ENCODE data around the gene TOR3A.

- TF ChIP-seq CTCF (IDR thresholded peaks at IDR 0.05; ENCODE audit: low read depth, low read length, poor library complexity, severe bottlenecking) (no peak), EZH2phosphoT487 (IDR thresholded peaks at IDR 0.05; ENCODE audit: borderline replicate concordance, low read length) (no peak)
These were observed 43.0 kb downstream of the TOR3A start for GRCh38 chr1:179124873-179125272.

Data from DOHH2 (cell line).